ENCODE data around the gene CCNE1.

Gene CCNE1

GRCh38 chr19:29858621-29859020, 46.8 kb downstream of the CCNE1 start:
- Histone ChIP-seq H3K4me1 (no peaks in the 10 kb centered on the region), H3K27ac (no peak overlapping the region), H3K4me3 (no peak overlapping the region), H3K36me3 (no peaks in the 10 kb centered on the region), H3K9me3 (no peaks in the 10 kb centered on the region), H3K27me3 (peaks cover 0 to 50% of the 10 kb centered on the region in 2 donors)
- DNase-seq, result no peak
- no peak for TF ChIP-seq CTCF (IDR thresholded peaks at IDR 0.05)
- intact Hi-C loops (cut with DNase I; ENCODE audit: low total_unique reads), result no loop called here

DNA sequence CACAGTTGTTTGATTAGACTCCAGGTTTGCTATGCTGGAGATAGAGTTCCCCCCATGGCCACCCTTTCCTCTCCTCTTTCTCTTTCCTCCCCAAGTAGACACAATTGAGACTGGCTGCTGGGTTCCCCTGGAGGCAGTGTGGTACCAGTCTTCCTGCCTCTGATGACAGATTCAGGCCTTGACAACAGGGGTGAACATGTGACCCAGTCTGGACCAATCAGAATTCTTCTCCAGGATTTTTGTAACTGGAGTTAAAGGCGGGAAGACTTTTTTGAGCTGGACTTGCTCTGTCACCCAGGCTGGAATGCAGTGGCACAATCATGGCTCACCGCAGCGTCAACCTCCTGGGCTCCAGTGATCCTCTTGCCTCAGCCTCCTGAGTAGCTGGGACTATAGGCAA, 48.7 kb downstream of the CCNE1 start:
- Histone ChIP-seq H3K36me3 (no peaks in the 10 kb centered on the region), H3K27me3 (peaks cover 0 to 44% of the 10 kb centered on the region in 2 donors), H3K27ac (no peak overlapping the region), H3K4me3 (no peak overlapping the region), H3K9me3 (no peaks in the 10 kb centered on the region), H3K4me1 (no peaks in the 10 kb centered on the region)
- no peak for TF ChIP-seq CTCF (IDR thresholded peaks at IDR 0.05)
- no peak for DNase-seq
- intact Hi-C loops (cut with DNase I; ENCODE audit: low total_unique reads), result no loop called here

DNA sequence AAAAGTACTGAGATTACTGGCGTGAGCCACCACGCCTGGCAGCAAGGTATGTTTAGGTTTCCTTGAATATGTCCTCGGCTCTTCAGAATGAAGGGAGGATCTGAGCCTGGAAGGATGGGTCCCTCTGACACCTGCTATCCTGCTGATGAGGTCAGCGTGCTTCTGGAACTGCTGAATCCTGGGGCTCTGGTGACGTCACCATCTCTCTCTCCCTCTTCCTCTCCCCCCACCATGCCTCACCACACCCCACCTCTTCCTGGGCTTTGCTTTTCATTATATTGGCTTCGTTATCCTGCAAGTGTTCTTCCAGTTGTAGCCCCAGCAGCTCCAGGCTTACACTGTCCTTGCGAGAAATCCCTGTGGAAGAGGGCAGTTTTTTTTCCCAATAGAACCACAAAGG, 49.8 kb downstream of the CCNE1 start:
- no peak overlapping the region for H3K27ac ChIP-seq
- intact Hi-C loops (cut with DNase I; ENCODE audit: low total_unique reads), result no loop called here
- no peak for DNase-seq
- peaks cover 0 to 44% of the 10 kb centered on the region in 2 donors for H3K27me3 ChIP-seq
- H3K9me3 ChIP-seq, result no peaks in the 10 kb centered on the region
- no peaks in the 10 kb centered on the region for H3K36me3 ChIP-seq
- H3K4me3 ChIP-seq, result no peak overlapping the region
- H3K4me1 ChIP-seq, result no peaks in the 10 kb centered on the region
- TF ChIP-seq CTCF (IDR thresholded peaks at IDR 0.05), result no peak

- intact Hi-C loops (cut with DNase I; ENCODE audit: low total_unique reads), result no loop called here
Measured at GRCh38 chr19:29866011-29866410, 54.2 kb downstream of the CCNE1 start.

GRCh38 chr19:29867984-29868383, 56.2 kb downstream of the CCNE1 start:
- peaks cover 0 to 18% (median 15%) of the 10 kb centered on the region in 3 donors for H3K9me3 ChIP-seq
- peaks cover 1 to 6% (median 1%) of the 10 kb centered on the region in 4 donors for H3K4me1 ChIP-seq
- H3K4me3 ChIP-seq, result no peak overlapping the region
- intact Hi-C loops (cut with DNase I; ENCODE audit: low total_unique reads), result no loop called here
- H3K27me3 ChIP-seq, result peaks cover 0 to 30% of the 10 kb centered on the region in 2 donors
- no peak for TF ChIP-seq CTCF (IDR thresholded peaks at IDR 0.05)
- no peak overlapping the region for H3K27ac ChIP-seq
- no peak for DNase-seq
- H3K36me3 ChIP-seq, result no peaks in the 10 kb centered on the region

More at GRCh38 chr19:29866011-29866410, 54.2 kb downstream of the CCNE1 start:
- H3K27ac ChIP-seq, result no peak overlapping the region
- H3K4me3 ChIP-seq, result no peak overlapping the region
- DNase-seq, result no peak
- TF ChIP-seq CTCF (IDR thresholded peaks at IDR 0.05), result no peak
- H3K27me3 ChIP-seq, result peaks cover 0 to 26% of the 10 kb centered on the region in 2 donors
- H3K36me3 ChIP-seq, result no peaks in the 10 kb centered on the region
- peaks cover 0 to 18% (median 15%) of the 10 kb centered on the region in 3 donors for H3K9me3 ChIP-seq
- H3K4me1 ChIP-seq, result no peaks in the 10 kb centered on the region

DNA sequence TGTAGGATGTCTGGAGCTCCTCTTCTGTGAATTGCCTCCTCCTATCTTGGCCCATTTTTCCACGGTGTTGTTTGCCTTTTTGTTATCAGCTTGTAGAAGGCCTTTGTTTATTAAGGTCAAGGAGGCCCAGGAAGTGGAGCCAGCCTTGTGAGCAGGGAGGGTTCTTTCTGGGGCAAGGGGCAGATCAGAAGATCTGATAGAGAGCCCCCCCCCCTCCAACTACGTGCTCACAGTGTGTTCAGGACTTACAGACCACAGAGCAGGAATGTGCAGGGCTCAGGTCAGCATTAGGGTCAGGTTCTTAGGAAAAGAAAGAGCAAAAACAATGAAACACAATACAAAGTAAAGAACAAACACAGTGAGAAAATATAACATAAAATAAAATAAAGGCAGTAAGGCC, 59.4 kb downstream of the CCNE1 start:
- H3K27me3 ChIP-seq, result peaks cover 3 to 44% of the 10 kb centered on the region in 2 donors
- peaks cover 0 to 18% (median 15%) of the 10 kb centered on the region in 3 donors for H3K9me3 ChIP-seq
- H3K36me3 ChIP-seq, result no peaks in the 10 kb centered on the region
- no peak for TF ChIP-seq CTCF (IDR thresholded peaks at IDR 0.05)
- H3K4me3 ChIP-seq, result no peak overlapping the region
- intact Hi-C loops (cut with DNase I; ENCODE audit: low total_unique reads), result loop anchor here (5.0 to 10.0 kb wide), 2 partner anchors 109 to 136 kb away; no protein-coding TSS in a partner anchor
- H3K4me1 ChIP-seq, result peaks cover 4 to 23% (median 13%) of the 10 kb centered on the region in 4 donors
- H3K27ac ChIP-seq, result no peak overlapping the region
- no peak for DNase-seq
